GM18502 (cell line): ENCODE data around the gene MOK.
A peak's percentile ranks its signal among the peaks of the same experiment; 100 is the strongest.

Experiments
- ATAC-seq: cut with Tn5 transposase; IDR thresholded peaks from one replicate; pipeline ENCODE4 v1.9.1; 2021; ENCODE audit warnings: mild to moderate bottlenecking; ENCODE audit not compliant: unreplicated experiment, poor library complexity

Gene MOK

GRCh38 chr14:102227184-102227964 is 77.6 kb downstream of the MOK start:
- ATAC-seq, result no peak

GRCh38 chr14:102226356-102227125 is 78.4 kb downstream of the MOK start:
- no peak for ATAC-seq

GRCh38 chr14:102225936-102226335 is 79.0 kb downstream of the MOK start:
- ATAC-seq, result no peak

- no peak for ATAC-seq
Measured at GRCh38 chr14:102225386-102225785, 79.6 kb downstream of the MOK start.

GRCh38 chr14:102223682-102224081 is 81.3 kb downstream of the MOK start:
- no peak for ATAC-seq

GRCh38 chr14:102222751-102223150 is 82.2 kb downstream of the MOK start:
- no peak for ATAC-seq

- no peak for ATAC-seq
Measured at GRCh38 chr14:102222009-102222575, 82.9 kb downstream of the MOK start.

GRCh38 chr14:102221026-102221425 is 83.9 kb downstream of the MOK start:
- ATAC-seq, result no peak

- ATAC-seq, result peak; percentile 91
Measured at GRCh38 chr14:102220031-102220430, 84.9 kb downstream of the MOK start.

- ATAC-seq, result no peak
Measured at GRCh38 chr14:102219316-102219715, 85.6 kb downstream of the MOK start.

GRCh38 chr14:102218688-102219087 is 86.3 kb downstream of the MOK start:
- ATAC-seq, result no peak

GRCh38 chr14:102217987-102218421 is 87.0 kb downstream of the MOK start:
- ATAC-seq, result no peak

- ATAC-seq, result no peak
Measured at GRCh38 chr14:102217399-102217798, 87.6 kb downstream of the MOK start.

- ATAC-seq, result no peak
Measured at GRCh38 chr14:102215576-102216250, 89.3 kb downstream of the MOK start.

GRCh38 chr14:102215071-102215470 is 89.9 kb downstream of the MOK start:
- ATAC-seq, result no peak

- ATAC-seq, result no peak
Measured at GRCh38 chr14:102213984-102214658, 90.8 kb downstream of the MOK start.

- ATAC-seq, result no peak
Measured at GRCh38 chr14:102213470-102213869, 91.5 kb downstream of the MOK start.

GRCh38 chr14:102212845-102213244 is 92.1 kb downstream of the MOK start:
- ATAC-seq, result no peak

- no peak for ATAC-seq
Measured at GRCh38 chr14:102212356-102212755, 92.6 kb downstream of the MOK start.

GRCh38 chr14:102211240-102211639 is 93.7 kb downstream of the MOK start:
- ATAC-seq, result no peak
